HG02884 (cell line): ENCODE results near the gene ATP8B2.
"Not testable (repeated sequence)": the region's sequence is repeated elsewhere in the genome, so short reads cannot be mapped to it uniquely, and the experiment has no call there.

Source experiments
- ATAC-seq: cut with Tn5 transposase; IDR thresholded peaks from one replicate; pipeline ENCODE4 v1.9.1; 2021; ENCODE audit warnings: mild to moderate bottlenecking, moderate library complexity; ENCODE audit not compliant: unreplicated experiment

The ATP8B2 gene, protein sequence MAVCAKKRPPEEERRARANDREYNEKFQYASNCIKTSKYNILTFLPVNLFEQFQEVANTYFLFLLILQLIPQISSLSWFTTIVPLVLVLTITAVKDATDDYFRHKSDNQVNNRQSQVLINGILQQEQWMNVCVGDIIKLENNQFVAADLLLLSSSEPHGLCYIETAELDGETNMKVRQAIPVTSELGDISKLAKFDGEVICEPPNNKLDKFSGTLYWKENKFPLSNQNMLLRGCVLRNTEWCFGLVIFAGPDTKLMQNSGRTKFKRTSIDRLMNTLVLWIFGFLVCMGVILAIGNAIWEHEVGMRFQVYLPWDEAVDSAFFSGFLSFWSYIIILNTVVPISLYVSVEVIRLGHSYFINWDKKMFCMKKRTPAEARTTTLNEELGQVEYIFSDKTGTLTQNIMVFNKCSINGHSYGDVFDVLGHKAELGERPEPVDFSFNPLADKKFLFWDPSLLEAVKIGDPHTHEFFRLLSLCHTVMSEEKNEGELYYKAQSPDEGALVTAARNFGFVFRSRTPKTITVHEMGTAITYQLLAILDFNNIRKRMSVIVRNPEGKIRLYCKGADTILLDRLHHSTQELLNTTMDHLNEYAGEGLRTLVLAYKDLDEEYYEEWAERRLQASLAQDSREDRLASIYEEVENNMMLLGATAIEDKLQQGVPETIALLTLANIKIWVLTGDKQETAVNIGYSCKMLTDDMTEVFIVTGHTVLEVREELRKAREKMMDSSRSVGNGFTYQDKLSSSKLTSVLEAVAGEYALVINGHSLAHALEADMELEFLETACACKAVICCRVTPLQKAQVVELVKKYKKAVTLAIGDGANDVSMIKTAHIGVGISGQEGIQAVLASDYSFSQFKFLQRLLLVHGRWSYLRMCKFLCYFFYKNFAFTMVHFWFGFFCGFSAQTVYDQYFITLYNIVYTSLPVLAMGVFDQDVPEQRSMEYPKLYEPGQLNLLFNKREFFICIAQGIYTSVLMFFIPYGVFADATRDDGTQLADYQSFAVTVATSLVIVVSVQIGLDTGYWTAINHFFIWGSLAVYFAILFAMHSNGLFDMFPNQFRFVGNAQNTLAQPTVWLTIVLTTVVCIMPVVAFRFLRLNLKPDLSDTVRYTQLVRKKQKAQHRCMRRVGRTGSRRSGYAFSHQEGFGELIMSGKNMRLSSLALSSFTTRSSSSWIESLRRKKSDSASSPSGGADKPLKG

GRCh38 chr1:154324669-154325582 is at the start of gene ATP8B2:
ATP8B2 (plus strand) TSS chr1:154325525; CDS start chr1:154328142, 2,617 bp downstream.
- ATAC-seq: no peak

- no peak for ATAC-seq
Measured at GRCh38 chr1:154276797-154277196, 48.5 kb upstream of the ATP8B2 start.

DNA sequence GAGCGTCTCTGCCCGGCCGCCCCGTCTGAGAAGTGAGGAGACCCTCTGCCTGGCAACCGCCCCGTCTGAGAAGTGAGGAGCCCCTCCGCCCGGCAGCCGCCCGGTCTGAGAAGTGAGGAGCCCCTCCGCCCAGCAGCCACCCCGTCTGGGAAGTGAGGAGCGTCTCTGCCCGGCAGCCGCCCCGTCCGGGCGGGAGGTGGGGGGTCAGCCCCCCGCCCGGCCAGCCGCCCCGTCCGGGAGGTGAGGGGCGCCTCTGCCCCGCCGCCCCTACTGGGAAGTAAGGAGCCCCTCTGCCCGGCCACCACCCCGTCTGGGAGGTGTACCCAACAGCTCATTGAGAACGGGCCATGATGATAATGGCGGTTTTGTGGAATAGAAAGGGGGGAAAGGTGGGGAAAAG is 37.7 kb upstream of the ATP8B2 start:
- not testable (repeated sequence) for ATAC-seq

- ATAC-seq: no peak
Measured at GRCh38 chr1:154288661-154289060, 36.7 kb upstream of the ATP8B2 start.

GRCh38 chr1:154290921-154291320 is 34.4 kb upstream of the ATP8B2 start:
- ATAC-seq: no peak

DNA sequence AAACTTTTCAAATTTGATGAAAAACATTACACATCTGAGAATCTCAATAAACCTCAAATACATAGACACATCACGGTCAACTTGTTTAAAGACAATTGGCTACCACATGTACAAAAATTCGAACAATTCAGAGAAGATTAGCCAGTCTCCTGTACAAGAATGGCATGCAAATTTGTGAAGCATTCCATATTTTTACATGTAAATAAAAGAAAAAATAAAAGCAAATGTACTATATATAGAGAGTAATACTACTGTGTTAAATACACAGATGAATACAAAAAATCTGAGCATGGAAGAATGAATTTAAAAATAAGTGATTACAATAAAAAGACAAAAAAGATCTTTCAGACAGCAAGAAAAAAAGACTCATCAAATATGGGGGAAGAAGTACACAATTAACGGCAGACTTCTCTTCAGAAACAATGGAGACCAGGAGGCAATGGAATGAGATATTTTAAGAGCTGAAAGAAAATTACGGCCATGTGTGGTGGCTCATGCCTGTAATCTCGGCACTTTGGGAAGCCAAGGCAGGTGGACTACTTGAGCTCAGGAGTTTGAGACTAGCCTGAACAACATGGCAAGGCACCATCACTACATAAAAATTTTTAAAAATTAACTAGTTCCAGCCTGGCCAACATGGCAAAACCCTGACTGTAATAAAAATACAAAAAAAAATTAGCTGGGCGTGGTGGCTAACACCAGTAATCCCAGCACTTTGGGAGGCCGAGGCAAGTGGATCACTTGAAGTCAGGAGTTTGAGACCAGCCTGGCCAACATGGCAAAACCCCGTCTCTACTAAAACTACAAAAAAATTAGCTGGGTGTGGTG is 29.7 kb upstream of the ATP8B2 start:
- no peak for ATAC-seq

GRCh38 chr1:154301582-154301981 is 23.7 kb upstream of the ATP8B2 start:
- ATAC-seq: no peak

DNA sequence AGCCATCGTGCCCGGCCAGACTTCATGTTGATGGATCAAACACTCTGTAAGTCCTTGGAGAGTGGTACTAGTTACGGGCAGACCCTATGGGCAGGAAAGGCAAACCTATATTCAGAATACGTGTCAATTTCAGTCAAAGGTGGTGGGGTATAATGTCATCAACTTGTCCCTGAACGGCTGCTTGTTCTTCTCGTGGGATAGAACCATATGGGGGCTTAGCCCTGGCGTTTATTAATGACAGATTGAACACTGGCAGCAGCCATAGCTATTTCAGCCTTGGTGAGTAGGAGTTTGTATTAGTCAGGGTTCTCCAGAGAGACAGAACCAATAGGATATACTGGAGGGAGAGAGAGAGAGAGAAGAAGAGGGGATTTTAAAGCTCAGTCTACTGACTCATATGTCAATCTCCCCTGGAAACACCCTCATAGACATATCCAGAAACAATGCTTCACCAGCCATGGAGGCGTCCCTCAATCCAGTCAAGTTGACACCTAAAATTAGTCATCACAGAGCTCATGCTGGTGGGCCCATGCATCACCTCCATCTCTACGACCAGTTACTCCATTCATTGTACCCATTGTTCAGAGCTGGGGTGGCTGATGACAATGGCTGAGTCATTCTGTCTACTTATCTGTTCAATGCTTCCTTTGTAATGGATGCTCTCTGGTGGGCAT is 20.5 kb upstream of the ATP8B2 start:
- no peak for ATAC-seq

DNA sequence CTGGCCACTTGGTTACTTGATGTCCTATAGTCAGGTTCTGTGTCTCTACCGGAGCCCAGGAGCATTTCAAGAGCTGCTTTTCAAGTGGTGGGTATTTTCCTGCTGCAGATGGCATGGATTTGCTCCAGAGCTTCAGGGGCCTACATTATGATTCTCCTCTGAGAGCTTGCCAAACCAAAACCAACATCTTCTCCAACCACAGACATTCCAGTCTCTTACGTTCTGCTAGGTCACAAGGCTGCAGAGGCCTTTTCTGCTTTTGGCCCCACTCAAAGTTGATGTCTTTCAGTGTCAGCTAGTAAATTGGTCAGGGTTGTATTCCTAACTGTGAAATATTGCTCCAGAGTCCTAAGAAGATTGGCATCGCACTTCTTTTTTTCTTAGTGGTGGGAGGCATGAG is 19.2 kb upstream of the ATP8B2 start:
- ATAC-seq: no peak

DNA sequence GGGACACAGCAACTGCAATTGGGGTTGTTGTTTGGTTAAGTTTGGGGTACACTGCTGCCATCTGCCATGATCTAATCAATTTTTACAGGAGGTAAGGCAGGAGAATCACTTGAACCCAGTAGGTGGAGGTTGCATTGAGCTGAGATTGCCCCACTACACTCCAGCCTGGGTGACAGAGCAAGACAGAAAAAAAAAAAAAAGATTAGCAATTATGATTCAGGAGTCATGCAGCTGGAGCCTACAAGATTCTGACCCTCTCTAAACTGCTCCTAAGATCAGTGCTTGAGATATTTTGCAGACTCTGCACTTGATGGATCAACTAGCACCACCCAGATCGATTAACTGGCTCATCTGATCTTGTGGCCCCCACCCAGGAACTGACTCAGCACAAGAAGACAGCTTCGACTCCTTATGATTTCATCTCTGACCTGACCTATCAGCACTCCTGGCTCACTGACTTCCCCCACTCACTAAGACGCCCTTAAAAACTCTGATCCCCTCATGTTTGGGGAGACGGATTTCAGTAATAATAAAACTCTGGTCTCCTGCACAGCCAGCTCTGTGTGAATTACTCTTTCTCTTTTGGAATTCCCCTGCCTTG is 17.6 kb upstream of the ATP8B2 start:
- ATAC-seq: not testable (repeated sequence)

GRCh38 chr1:154309136-154309535 is 16.2 kb upstream of the ATP8B2 start:
- not testable (repeated sequence) for ATAC-seq

GRCh38 chr1:154312229-154313065 is 12.9 kb upstream of the ATP8B2 start:
- ATAC-seq: not testable (repeated sequence)

DNA sequence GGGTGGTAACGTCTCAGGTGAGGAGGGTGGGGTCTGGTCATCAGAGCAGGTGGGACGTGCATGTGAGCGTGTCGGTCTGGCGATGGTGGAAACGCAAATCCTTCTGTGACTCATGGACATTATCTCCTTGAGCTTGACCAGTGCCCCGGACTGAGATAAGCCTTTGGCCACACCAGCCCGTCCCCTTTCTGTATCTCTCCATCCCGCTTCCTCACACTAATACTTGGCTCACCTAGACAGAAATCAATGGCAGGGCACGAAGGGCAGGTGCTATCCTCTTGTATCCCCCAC is 12.3 kb upstream of the ATP8B2 start:
- no peak for ATAC-seq

GRCh38 chr1:154314226-154314625 is 11.1 kb upstream of the ATP8B2 start:
- not testable (repeated sequence) for ATAC-seq

GRCh38 chr1:154316704-154317103 is 8.6 kb upstream of the ATP8B2 start:
- ATAC-seq: no peak

GRCh38 chr1:154318386-154318785 is 6.9 kb upstream of the ATP8B2 start:
- ATAC-seq: no peak

DNA sequence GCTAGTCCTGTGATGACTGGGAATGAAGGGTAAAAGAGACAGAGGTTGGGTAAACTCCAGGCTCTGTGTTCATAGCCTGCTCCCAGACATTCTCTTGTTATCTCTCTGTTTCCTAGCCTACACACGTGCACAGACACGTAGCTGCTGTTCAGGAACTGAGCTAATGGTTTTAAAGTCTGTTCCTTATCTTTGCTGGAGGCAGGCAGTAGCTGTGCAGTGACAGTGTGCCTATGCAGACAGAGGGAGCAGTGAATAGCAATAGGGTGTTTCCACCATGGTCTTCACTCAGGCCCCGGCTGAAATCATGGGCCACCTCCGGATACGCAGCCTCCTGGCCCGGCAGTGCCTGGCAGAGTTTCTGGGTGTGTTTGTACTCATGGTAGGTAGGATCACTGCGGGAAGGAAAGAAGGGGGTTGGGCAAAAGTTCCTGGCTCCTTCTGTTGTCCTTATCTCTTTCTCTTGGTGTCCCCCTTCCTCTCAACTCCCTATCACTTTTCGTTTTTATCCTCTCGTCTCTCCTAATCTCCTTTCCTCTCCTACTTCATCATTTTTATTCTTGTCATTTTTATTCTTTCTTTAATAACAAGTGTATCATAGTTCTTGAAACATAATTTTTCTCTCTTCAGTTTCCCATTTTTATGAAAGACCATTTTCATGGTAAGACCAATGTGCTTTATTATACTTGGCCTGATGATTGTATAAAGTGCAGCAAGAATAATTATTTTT is 4.3 kb upstream of the ATP8B2 start, which contains the start of gene AQP10:
TSS of gene AQP10 (plus strand) at position 212 of the 727 bp plus-strand sequence. CDS start at position 275, 63 bp downstream.
- no peak for ATAC-seq
